Measurements from ENCODE around the gene GARIN5A. TPM values are rescaled to one million over a fixed set of nuclear protein-coding genes. Genes with fewer than 3 reads are reported as not detected.

Gene GARIN5A
- total and polyA plus RNA-seq, 2 of the 8 experiments (the other 6 are each of a cell fraction or from before 2014, with no cell fraction given) = 9.1 to 18.5 TPM

DNA sequence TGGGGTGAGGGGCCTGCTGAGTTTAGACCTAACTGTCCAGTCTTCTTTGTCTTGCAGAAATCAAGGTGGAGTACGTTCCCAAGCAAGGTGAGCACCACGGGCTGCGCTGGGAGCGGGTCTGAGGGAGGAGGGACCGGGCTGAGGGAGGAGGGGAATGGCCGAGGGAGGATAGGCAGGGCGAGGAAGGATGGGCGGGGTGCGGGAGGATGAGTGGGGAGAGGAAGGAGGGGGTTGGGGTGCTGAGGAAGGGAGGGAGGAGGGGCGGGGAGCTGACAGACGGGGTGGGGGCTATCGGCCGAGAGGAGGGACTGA, 25.5 kb downstream of the GARIN5A start:
- ChIA-PET CTCF (ENCODE audit: partially characterized antibody) (interaction anchor here (0.6 to 4.0 kb wide), 4 partner anchors 12 to 95 kb away, joined by 4 to 16 read pairs (median 4); no protein-coding TSS in a partner anchor), POLR2A (ENCODE audit: partially characterized antibody) (no interaction called here)
- H4K20me1 ChIP-seq (replicated peaks in 1 of 2; ENCODE audit: control insufficient read depth in 1 of 2, insufficient read depth in 2 of 2, low read length in 2 of 2) = peaks cover 0 to 3% of the 10 kb centered on the region in 2 experiments
- no peak for FAIRE-seq
- DNase-seq (ENCODE audit: low read depth in 1 of 2, low spot score in 2 of 2) = no peak
- peaks cover 6% of the 10 kb centered on the region; the same call in 1 of the 2 replicates for H3K23me2 ChIP-seq (ENCODE audit: low read depth, low read length)
- no peak overlapping the region for H2BK12ac ChIP-seq (ENCODE audit: low read depth, low read length)
- H3K14ac ChIP-seq (ENCODE audit: insufficient read length) = no peak overlapping the region
- H3K27me3 ChIP-seq (replicated peaks in 1 of 4; ENCODE audit: control insufficient read depth in 3 of 4, extremely low read depth in 1 of 4, insufficient read depth in 3 of 4, low read length in 3 of 4) = no peaks in the 10 kb centered on the region; a peak in 2 of 7 replicates
- TF ChIP-seq SUZ12 (IDR thresholded peaks at IDR 0.05; ENCODE audit: low read length) = no peak
- 72 to 100% methylated on average over 2 to 6 of the region's 13 CpGs for WGBS, 2 experiments (ENCODE audit: extremely low coverage in 1 of 2, insufficient coverage in 1 of 2, insufficient read length in 1 of 2, insufficient replicate concordance in 2 of 2, low coverage in 1 of 2, low lambda C conversion rate in 2 of 2, missing lambda C conversion rate in 1 of 2)
- H2BK120ac ChIP-seq (replicated peaks; ENCODE audit: low read depth, low read length) = no peak overlapping the region
- H3K9ac ChIP-seq (replicated peaks in 1 of 4; ENCODE audit: extremely low read depth in 1 of 4, low read depth in 3 of 4, low read length in 3 of 4) = no peak overlapping the region
- no peak overlapping the region for H4K5ac ChIP-seq (ENCODE audit: insufficient read length, low read depth, low read length)
- H2AFZ ChIP-seq (ENCODE audit: low read length) = no peak overlapping the region
- no peak overlapping the region for H3K27ac ChIP-seq (ENCODE audit: low read depth, low read length)
- H2BK20ac ChIP-seq (ENCODE audit: low read length) = no peak overlapping the region
- peaks cover 0 to 7% (median 0%) of the 10 kb centered on the region in 4 experiments; a peak in 1 of 7 replicates for H3K4me1 ChIP-seq (replicated peaks in 1 of 4; ENCODE audit: control insufficient read depth in 3 of 4, insufficient read depth in 4 of 4, low read length in 3 of 4)
- no peak overlapping the region for H3K4ac ChIP-seq (replicated peaks; ENCODE audit: insufficient read length, low read depth, low read length)
- no peaks in the 10 kb centered on the region for H3K79me2 ChIP-seq (ENCODE audit: control insufficient read depth in 1 of 2, insufficient read depth in 2 of 2, low read length in 2 of 2)
- no peak overlapping the region for H3K18ac ChIP-seq (ENCODE audit: extremely low read depth, low read length)
- H3K23ac ChIP-seq (ENCODE audit: insufficient read length) = no peak overlapping the region
- no peak overlapping the region for H3K56ac ChIP-seq (replicated peaks; ENCODE audit: insufficient read length, low read depth, low read length)
- H3K79me1 ChIP-seq (ENCODE audit: low read depth, low read length) = no peaks in the 10 kb centered on the region
- H2BK5ac ChIP-seq (ENCODE audit: low read depth, low read length) = 0 out of 2 replicates have a peak overlapping the region, but pooled peaks have one; percentile 47
- no peaks in the 10 kb centered on the region for H3K9me3 ChIP-seq (ENCODE audit: insufficient read depth in 2 of 2, low read depth in 1 of 2, low read length in 1 of 2)
- no peaks in the 10 kb centered on the region for H3K36me3 ChIP-seq (ENCODE audit: control insufficient read depth in 2 of 4, insufficient read depth in 4 of 4, low read length in 3 of 4)
- H2AK5ac ChIP-seq (ENCODE audit: low read depth, low read length) = no peak overlapping the region
- H3K4me3 ChIP-seq (ENCODE audit: extremely low read depth in 1 of 4, insufficient read depth in 2 of 4, low read depth in 3 of 4, low read length in 4 of 4) = no peak overlapping the region
- H2BK15ac ChIP-seq (ENCODE audit: low read length) = no peak overlapping the region
- no peak overlapping the region for H3K4me2 ChIP-seq (ENCODE audit: insufficient read depth in 1 of 2, low read depth in 2 of 2, low read length in 2 of 2)
- no peak overlapping the region for H4K91ac ChIP-seq (replicated peaks; ENCODE audit: insufficient read length, low read length)
- no peak overlapping the region for H4K8ac ChIP-seq (ENCODE audit: extremely low read depth, insufficient read depth, low read length)
